Cardiac septum (tissue), 1 donor: Measurements from ENCODE around the gene FBXL13. TPM values are rescaled to one million over a fixed set of nuclear protein-coding genes. Genes with fewer than 3 reads are reported as not detected.
A peak's percentile ranks its signal among the peaks of the same experiment; 100 is the strongest.
"Not testable (repeated sequence)": the region's sequence is repeated elsewhere in the genome, so short reads cannot be mapped to it uniquely, and the experiment has no call there.

Experiments used
- DNase-seq: peaks from one replicate; pipeline ENCODE4 v3.0.0-alpha.2; 2020; ENCODE audit warnings: low spot score
- intact Hi-C: fragments of 100-400 bp; cut with DNase I; formaldehyde crosslinking; loops from one replicate; pipeline ENCODE4 v1.14.0; 2022
- long read RNA-seq: library from polyadenylated mRNA; unstranded; transcript quantifications from one replicate; pipeline ENCODE4 v2.0.0, GENCODE V29; 2021
- total RNA-seq: library from RNA; stranded (reverse); fragmentation: NEBNext Ultra II Directional; extraction: Animal tissue kit (Norgen Biotek cat#: 25700); gene quantifications from one replicate; pipeline ENCODE4 v1.2.1, GENCODE V29; 2021
- donor health status: DM: no; HTN: no; CAD: no.

The FBXL13 gene
- total RNA-seq, result 0.32 TPM
- long read RNA-seq, partial matches to known transcripts, result 0 of 5 reads
- long read RNA-seq, other reads (novel, unspliced or antisense), result 5 of 5 reads

- DNase-seq, result peak; percentile 95
- intact Hi-C loops, result loop anchor here (2.0 to 10.0 kb wide), 2 partner anchors 74 to 330 kb away; partner anchors contain the start of genes FAM185A and NAPEPLD
These were observed at the start of gene FBXL13, which contains the start of gene ARMC10 for GRCh38 chr7:103074519-103075336. FBXL13 (minus strand) TSS chr7:103074796. ARMC10 (plus strand) TSS chr7:103075140; CDS start chr7:103075273, 133 bp downstream.

- intact Hi-C loops, result no loop called here
- no peak for DNase-seq
These were observed 48.9 kb upstream of the FBXL13 start for GRCh38 chr7:103123529-103123928.

DNA sequence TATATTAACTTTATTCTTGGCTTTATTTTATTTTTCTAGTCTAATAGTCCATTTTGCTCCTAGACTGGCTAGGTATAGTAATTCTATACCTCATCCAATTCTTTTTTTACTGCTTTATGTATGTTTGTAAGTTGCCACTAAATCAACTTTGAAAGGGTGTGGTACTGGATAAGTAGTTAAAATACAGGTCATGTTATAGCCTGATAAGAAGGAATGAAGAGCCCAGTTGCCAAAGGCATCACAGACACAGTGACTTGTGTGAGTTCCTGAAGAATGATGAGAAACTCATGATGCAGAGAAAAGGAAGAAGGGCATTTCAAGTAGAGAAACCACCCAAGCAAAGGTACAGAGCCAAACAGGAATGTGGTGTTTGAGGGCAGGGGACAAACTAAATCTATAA lies 47.0 kb upstream of the FBXL13 start:
- intact Hi-C loops, result no loop called here
- DNase-seq, result no peak

DNA sequence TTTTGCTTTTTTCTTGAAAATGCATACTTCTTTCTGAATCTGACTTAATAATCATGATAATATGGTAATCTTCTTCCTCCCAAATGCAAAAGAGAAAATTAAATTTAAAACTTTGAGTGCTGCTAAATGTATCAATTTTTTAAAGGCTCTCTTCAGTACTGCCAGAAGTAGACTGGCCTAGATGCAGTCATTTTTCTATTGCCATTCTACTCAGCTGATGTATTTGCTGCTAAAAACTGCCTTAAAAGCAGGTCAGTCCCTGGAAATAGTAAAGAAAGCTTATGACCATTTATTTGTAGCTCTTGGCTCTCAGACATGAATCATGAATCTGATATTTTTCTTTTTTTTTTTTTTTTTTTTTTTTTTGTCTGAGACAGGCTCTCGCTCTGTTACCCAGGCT lies 45.8 kb upstream of the FBXL13 start:
- DNase-seq, result no peak
- intact Hi-C loops, result no loop called here

DNA sequence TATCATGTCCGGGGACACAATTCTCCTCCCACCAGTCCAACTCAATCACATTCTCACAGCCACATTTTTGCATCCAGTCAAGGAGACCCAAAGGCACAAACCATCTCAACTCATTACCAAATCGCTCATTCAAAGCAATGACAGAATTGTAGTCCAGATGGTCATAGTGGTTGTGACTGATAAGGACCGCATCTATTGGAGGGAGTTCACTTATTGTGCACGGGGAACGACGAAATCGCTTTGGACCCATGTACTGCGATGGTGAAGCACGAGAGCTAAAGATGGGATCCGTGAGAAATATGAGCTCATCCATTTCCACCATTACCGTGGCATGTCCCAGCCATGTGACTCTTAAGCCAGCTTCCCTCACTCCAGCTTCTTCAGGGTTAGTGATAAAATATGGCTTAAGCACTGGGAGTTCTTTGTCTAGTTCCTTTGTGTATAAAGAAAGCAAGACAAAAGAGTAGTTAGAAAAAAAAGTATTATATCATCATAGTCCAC lies 45.2 kb upstream of the FBXL13 start:
- intact Hi-C loops, result no loop called here
- DNase-seq, result no peak

DNA sequence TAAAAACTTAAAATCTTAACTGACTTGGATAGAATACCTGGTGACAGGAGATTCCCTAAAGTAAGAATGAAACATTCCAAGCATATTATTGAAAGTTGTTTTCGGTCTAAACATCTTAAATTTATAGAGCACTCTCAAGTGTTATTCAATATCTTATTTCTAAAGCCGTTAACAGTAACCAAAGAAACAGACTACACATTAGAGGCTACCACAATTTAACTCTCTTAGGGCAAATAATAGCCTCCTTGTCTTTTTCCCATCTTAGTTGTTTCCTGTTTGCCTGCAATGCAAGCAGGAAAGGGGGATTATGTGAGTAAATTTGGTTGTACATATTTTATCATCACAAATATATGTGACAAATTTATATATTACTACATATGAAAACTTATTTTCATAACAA lies 42.9 kb upstream of the FBXL13 start:
- DNase-seq, result no peak
- intact Hi-C loops, result no loop called here

DNA sequence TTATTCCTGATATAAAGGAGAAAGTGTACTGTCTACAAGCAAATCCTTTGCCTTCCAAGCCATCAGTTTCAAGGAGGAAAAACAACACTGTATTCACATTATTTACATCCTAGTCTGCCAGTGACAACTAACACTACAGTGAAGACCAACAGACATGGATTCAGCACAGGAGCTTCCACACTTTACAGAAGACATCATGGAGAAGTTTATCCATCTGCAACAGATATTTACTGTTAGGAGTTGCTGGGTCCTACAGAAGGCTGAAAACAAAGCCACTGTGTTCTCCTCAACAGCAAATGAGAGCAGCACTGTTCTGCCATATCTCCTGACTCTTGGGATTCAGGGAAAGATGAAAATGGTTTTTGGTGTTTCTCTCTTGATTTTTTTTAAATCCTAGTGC lies 42.4 kb upstream of the FBXL13 start:
- intact Hi-C loops, result no loop called here
- DNase-seq, result no peak

GRCh38 chr7:103116511-103116910 lies 41.9 kb upstream of the FBXL13 start:
- intact Hi-C loops, result no loop called here
- DNase-seq, result no peak

GRCh38 chr7:103115771-103116170 lies 41.2 kb upstream of the FBXL13 start:
- DNase-seq, result no peak
- intact Hi-C loops, result no loop called here

DNA sequence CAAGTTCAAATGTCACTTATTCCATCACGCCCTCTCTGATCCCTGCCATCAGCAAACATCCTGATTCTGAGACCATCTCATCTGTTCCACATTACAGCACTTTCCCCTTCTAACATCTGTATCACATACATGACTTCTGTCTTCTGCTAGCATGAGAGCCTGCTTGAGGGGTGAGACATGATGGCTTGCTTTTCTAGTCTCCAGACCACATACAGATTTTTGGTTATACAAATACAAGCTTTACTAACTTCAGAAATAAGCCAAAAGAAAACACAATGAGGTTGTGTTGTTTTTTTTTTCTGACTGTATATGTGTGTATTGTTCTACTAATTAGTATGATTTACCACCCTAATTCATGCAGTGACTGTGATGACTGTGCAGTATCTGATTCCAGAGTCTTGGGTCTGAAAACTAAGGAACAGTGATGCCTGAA lies 40.0 kb upstream of the FBXL13 start:
- DNase-seq, result no peak
- intact Hi-C loops, result no loop called here

GRCh38 chr7:103113164-103113563 lies 38.6 kb upstream of the FBXL13 start:
- intact Hi-C loops, result no loop called here

DNA sequence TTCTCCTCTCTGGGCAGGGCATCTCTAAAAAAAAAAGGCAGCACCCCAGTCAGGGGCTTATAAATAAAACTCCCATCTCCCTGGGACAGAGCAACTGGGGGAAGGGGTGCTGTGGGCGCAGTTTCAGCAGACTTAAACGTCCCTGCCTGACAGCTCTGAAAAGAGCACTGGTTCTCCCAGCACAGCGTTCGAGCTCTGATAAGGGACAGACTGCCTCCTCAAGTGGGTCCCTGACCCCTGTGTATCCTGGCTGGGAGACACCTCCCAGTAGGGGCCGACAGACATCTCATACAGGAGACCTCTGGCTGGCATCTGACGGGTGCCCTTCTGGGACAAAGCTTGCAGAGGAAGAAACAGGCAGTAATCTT lies 32.1 kb upstream of the FBXL13 start:
- intact Hi-C loops, DNase-seq: not testable (repeated sequence)

More at GRCh38 chr7:103113164-103113563, 38.6 kb upstream of the FBXL13 start:
- DNase-seq, result no peak

DNA sequence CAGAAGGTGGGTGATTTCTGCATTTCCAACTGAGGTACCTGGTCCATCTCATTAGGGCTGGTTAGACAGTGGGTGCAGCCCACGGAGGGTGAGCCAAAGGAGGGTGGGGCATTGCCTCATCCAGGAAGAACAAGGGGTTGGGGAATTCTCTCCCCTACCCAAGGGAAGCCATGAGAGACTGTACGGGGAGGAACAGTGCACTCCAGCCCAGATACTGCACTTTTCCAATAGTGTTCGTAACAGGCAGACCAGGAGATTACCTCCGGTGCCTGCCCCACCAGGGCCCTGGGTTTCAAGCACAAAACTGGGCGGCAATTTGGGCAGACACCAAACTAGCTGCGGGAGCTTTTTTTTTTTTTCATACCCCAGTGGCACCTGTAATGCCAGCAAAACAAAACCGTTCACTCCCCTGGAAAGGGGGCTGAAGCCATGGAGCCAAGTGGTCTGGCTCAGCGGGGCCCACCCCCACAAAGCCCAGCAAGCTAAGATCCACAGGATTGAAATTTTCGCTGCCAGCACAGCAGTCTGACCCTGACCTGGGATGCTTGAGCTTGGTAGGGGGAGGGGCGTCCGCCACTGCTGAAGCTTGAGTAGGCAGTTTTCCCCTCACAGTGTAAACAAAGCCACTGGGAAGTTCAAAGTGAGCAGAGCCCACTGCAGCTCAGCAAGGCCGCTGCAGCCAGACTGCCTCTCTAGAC lies 31.6 kb upstream of the FBXL13 start:
- intact Hi-C loops, result no loop called here
- DNase-seq, result no peak

DNA sequence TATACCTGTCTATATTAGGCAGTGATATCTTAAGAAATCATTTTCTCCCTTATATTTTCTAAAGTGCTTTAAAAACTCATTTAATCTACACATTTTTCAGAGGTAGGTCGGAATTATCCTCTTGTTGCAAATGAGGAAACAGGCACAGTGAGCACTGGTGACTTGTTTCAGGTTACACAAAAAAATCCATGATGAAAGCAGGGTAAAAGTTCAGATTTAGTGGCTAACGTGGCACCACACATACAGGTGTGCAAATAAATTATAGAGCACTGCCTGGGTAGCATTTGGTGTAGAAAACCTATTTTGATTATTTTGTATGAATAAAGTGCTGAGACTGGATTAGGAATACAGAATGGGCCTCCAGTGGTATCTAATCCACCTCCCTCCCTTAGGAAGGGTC lies 26.9 kb upstream of the FBXL13 start:
- DNase-seq, result no peak
- intact Hi-C loops, result no loop called here

DNA sequence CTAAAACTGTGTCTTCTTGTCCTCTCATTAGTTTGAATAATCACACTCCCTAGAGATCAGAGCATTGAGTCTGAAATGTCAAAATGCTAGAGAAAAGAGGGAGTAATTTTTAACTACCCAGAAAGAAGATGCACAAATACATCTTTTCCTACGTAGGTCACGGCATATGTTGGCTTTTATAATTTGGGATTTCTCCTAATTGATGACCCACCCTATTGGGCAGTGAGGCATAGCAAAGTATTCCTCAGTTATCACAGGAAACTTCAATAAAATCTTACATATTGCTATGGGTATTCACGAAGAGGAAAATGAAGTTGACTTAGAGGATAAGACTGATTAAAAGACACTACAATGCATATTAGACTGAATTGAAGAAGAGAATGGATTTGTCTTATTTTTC lies 25.8 kb upstream of the FBXL13 start:
- intact Hi-C loops, result no loop called here
- DNase-seq, result no peak

DNA sequence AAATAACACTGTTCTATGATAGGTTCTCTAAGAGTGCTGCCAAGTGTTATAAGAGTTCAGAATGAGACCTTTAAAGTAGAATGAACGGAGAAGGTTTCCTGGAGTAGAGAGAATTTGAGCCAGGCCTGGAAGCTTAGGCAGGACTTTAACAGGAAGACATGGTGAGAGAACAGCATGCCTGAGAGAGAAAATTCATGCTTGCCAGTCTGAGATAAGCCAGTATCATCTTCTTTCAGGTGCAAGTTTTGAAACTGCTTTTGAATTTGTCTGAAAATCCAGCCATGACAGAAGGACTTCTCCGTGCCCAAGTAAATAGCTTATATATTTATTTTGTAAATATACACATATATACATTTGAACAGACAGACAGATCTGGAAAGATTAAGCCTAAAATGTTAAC lies 22.4 kb upstream of the FBXL13 start:
- intact Hi-C loops, result no loop called here
- DNase-seq, result no peak

DNA sequence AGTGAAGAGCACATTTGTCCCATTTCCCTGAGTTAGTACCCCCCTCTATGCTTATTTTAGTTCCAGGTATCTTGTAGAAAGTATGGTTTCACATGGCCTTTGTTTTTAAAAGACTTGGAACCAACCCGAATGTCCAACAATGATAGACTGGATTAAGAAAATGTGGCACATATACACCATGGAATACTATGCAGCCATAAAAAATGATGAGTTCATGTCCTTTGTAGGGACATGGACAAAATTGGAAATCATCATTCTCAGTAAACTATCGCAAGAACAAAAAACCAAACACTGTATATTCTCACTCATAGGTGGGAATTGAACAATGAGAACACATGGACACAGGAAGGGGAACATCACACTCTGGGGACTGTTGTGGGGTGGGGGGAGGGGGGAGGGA lies 21.0 kb upstream of the FBXL13 start:
- intact Hi-C loops, DNase-seq: not testable (repeated sequence)

DNA sequence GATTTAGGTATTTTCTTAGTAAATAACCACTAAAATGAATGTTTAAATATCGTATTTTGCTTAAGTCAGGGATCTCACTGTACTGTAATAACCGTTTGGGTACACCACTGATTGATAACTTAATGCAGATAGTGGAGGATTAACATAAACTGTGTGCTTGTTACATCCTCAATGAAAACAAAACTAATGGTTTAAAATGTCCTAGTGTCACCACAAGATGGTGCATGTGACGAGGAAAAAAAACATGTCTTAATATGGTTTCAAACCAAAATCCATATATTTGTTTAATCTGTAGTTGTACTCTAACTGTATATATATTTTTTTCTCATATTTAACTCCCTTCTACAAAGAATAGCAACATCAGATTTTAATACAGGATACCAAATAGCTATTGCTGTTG lies 19.5 kb upstream of the FBXL13 start:
- intact Hi-C loops, result no loop called here
- DNase-seq, result no peak

DNA sequence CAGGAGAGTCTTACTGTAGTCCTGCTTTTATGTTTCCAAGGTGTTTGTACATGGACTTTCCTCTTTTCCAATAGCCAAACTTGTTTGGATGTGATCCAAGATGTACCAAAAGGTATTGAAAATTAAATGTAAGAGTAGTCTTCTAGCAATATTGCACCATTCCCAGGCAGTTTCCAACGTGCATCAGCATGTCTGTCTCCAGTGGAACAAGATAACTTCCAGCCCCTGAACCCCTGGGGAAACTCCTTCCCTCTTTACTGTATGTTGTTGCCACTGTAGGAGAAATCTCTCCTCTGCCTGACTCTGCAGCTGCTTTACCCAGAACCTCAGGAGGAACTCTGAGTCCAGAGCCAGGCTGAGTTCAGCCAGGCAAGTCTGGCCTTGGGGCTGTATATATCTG lies 18.8 kb upstream of the FBXL13 start:
- intact Hi-C loops, result no loop called here

GRCh38 chr7:103092321-103092720 lies 17.7 kb upstream of the FBXL13 start:
- intact Hi-C loops, DNase-seq: not testable (repeated sequence)

More for the DNA sequence above, 18.8 kb upstream of the FBXL13 start:
- DNase-seq, result no peak

- intact Hi-C loops, result no loop called here
- no peak for DNase-seq
These were observed 8.6 kb upstream of the FBXL13 start for GRCh38 chr7:103083210-103083609.
